Endothelial cell (in vitro differentiated cells): ENCODE measurements around the gene FAM107B. TPM values are rescaled to one million over a fixed set of nuclear protein-coding genes. Genes with fewer than 3 reads are reported as not detected.

ENCODE experiments used
- DNase-seq: peaks from one replicate; pipeline ENCODE4 v3.0.0; 2021; ENCODE audit warnings: low spot score
- H3K27ac Mint-ChIP-seq: one replicate; pipeline ENCODE4 v1.8.0; 2021; ENCODE audit warnings: mixed read lengths, inconsistent platforms; ENCODE audit not compliant: unreplicated experiment
- H3K27me3 Mint-ChIP-seq: one replicate; pipeline ENCODE4 v1.8.0; 2021; ENCODE audit warnings: mild to moderate bottlenecking, moderate library complexity, mixed read lengths, inconsistent platforms; ENCODE audit not compliant: unreplicated experiment
- H3K36me3 Mint-ChIP-seq: one replicate; pipeline ENCODE4 v1.8.0; 2021; ENCODE audit warnings: mild to moderate bottlenecking, low read depth, mixed read lengths, inconsistent platforms; ENCODE audit not compliant: unreplicated experiment
- H3K4me1 Mint-ChIP-seq: one replicate; pipeline ENCODE4 v1.8.0; 2021; ENCODE audit warnings: mild to moderate bottlenecking, mixed read lengths, inconsistent platforms; ENCODE audit not compliant: unreplicated experiment
- H3K4me3 Mint-ChIP-seq: one replicate; pipeline ENCODE4 v1.8.0; 2021; ENCODE audit warnings: mild to moderate bottlenecking, mixed read lengths, inconsistent platforms; ENCODE audit not compliant: unreplicated experiment
- H3K9me3 Mint-ChIP-seq: one replicate; pipeline ENCODE4 v1.8.0; 2021; ENCODE audit warnings: mixed read lengths, inconsistent platforms; ENCODE audit not compliant: unreplicated experiment
- total RNA-seq: library from RNA; stranded (reverse); fragmentation: NEBNext Ultra II Directional; extraction: Animal tissue kit (Norgen Biotek cat#: 25700); gene quantifications from one replicate; pipeline ENCODE4 v1.2.1, GENCODE V29; 2021; ENCODE audit not compliant: unreplicated experiment
- TF ChIP-seq, protein P1 (sequence below): fragments of 200-600 bp; sonication (generic); IDR thresholded peaks from one replicate; pipeline ENCODE4 v1.5.0; 2021; ENCODE audit warnings: antibody characterized with exemption; ENCODE audit not compliant: unreplicated experiment

Gene FAM107B
- total RNA-seq, 1 donor from 2014 or later, result 462 TPM

DNA sequence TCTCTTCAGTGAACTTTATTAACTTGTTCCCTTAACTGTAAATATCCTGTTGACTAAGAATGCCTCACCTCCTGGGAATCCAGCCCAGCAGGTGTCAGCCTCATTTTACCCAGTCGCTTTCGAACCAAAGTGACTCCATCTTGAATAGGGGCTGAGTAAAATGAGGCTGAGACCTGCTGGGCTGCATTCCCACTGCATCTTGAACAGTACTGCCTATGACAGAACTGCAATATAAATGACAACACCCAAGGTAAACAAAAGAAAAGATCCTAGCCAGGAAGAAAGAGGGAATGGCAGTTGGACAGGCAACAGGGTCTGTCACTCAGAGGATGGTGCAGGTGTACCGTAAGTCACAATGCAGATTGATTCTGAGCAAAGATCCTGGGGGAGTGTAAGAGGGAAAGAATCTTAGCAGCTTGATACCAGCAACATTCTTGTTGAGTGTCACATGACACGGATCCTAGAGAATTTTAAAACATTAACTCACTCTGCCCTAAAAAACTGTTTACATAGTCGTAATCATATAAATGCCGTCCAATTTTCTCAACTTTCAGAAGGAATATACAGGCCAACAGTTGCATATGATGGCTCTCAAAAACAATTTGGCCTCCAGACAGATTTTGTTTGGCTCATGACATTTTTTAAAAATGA is 4.4 kb upstream of the FAM107B start:
- Mint-ChIP-seq H3K27me3 (peaks cover 6% of the 10 kb centered on the region), H3K4me3 (peak overlapping the region; percentile 51), H3K9me3 (no peaks in the 10 kb centered on the region), H3K4me1 (peaks cover 36% of the 10 kb centered on the region), H3K27ac (peak overlapping the region; percentile 89), H3K36me3 (no peaks in the 10 kb centered on the region)
- DNase-seq, result no peak
- TF ChIP-seq, protein P1, sequence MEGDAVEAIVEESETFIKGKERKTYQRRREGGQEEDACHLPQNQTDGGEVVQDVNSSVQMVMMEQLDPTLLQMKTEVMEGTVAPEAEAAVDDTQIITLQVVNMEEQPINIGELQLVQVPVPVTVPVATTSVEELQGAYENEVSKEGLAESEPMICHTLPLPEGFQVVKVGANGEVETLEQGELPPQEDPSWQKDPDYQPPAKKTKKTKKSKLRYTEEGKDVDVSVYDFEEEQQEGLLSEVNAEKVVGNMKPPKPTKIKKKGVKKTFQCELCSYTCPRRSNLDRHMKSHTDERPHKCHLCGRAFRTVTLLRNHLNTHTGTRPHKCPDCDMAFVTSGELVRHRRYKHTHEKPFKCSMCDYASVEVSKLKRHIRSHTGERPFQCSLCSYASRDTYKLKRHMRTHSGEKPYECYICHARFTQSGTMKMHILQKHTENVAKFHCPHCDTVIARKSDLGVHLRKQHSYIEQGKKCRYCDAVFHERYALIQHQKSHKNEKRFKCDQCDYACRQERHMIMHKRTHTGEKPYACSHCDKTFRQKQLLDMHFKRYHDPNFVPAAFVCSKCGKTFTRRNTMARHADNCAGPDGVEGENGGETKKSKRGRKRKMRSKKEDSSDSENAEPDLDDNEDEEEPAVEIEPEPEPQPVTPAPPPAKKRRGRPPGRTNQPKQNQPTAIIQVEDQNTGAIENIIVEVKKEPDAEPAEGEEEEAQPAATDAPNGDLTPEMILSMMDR, result no peak

DNA sequence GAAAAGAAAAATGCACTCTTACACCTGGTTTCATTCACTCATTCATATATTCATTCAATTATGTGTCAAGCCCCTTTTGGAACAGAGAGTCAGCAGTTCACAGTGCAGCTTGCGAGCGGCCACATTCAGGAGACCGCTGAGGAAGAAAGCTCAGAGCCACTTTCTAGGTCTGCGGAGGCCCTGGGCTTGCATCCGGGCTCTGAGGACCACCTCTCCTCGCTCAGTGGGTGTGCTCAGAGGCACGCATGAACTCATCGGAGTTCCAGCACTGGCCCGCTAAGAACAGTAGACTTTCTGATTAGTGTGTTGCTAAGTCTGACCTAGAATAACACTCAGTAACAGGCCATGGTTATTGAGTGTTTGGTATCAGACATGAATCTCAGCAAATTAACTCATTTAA is 1.8 kb upstream of the FAM107B start:
- Mint-ChIP-seq H3K4me3 (no peak overlapping the region), H3K36me3 (no peaks in the 10 kb centered on the region), H3K27ac (no peak overlapping the region), H3K9me3 (no peaks in the 10 kb centered on the region), H3K27me3 (peaks cover 4% of the 10 kb centered on the region), H3K4me1 (peaks cover 27% of the 10 kb centered on the region)
- no peak for DNase-seq
- TF ChIP-seq, protein P1, result no peak

DNA sequence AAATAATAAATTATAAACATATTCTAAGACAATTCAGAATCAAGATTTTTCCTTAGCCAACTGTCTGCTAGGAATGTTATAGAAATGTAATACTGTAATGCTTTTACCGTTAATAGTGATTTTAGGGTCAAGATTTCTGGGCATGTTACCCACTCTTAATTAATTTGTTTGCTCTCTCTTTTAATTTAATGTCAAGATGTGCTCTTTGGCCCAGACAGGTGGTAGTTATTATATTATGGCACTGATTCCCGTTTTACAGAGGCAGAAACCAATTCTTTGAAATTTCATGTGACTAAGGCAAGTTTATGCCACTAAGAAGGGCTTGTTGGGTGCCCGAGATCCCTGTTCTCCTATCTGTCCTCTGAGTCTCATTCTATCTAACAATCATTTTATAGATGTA is 959 bp upstream of the FAM107B start:
- Mint-ChIP-seq H3K36me3 (no peaks in the 10 kb centered on the region), H3K9me3 (no peaks in the 10 kb centered on the region), H3K27ac (no peak overlapping the region), H3K4me3 (no peak overlapping the region), H3K4me1 (peaks cover 23% of the 10 kb centered on the region), H3K27me3 (peaks cover 4% of the 10 kb centered on the region)
- TF ChIP-seq, protein P1, result no peak
- no peak for DNase-seq

DNA sequence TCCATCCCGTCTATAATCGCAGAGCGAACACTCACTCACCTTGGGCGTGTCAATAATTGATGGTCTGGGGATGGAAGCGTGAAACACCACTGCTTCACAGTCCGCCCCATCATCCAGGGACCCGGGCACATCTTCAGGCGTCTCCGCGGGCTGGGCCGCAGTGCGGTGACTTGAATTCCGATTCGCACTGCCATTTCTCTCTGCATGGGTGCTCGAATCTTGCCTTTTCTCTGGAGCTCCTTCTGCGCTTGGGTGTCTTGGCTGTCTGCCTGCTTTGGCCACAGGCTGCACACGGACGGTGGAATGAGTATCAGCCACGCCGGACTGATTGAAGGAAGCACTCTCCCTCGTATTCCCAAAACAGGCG is 500 bp downstream of the FAM107B start:
- TF ChIP-seq, protein P1, result no peak
- H3K36me3 Mint-ChIP-seq, result no peaks in the 10 kb centered on the region
- no peak overlapping the region for H3K27ac Mint-ChIP-seq
- H3K4me3 Mint-ChIP-seq, result no peak overlapping the region
- no peak for DNase-seq
- H3K27me3 Mint-ChIP-seq, result peaks cover 2% of the 10 kb centered on the region
- no peaks in the 10 kb centered on the region for H3K9me3 Mint-ChIP-seq
- peaks cover 15% of the 10 kb centered on the region for H3K4me1 Mint-ChIP-seq

DNA sequence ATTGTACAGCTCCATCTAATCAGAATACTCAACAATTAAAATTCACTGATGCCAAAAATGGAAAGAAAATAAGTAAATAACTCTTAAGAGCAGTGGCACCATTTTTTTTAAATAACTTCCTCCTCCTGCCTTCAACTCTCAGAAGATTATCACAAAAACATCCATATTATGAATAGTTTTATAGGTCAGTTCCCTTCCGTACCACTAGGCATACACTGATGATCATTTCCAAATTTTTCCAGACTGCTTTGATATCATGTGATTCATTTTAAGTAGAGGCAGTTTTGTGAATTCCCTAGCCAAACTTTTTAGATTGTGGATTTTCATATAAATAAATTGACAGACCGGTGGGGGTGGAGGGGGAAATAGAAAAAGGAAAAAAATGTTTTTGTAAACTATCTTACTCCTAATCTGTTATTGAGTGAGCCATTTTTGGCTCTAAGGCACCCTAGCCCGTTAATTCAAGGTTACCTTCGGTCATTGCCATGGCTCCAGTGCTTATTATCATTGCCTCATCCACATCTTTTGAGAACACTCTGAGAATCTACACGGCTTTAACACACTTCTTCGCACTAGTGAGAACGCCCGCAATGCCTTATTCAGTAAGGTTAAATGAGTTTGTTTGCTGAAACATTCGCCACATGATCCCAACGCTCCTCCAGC is 1.0 kb downstream of the FAM107B start:
- Mint-ChIP-seq H3K27me3 (no peaks in the 10 kb centered on the region), H3K9me3 (no peaks in the 10 kb centered on the region), H3K4me1 (peaks cover 11% of the 10 kb centered on the region), H3K27ac (no peak overlapping the region), H3K36me3 (no peaks in the 10 kb centered on the region), H3K4me3 (no peak overlapping the region)
- TF ChIP-seq, protein P1, result peak; percentile 36
- DNase-seq, result no peak
